Measurements from ENCODE around the gene ABCG8. TPM values are rescaled to one million over a fixed set of nuclear protein-coding genes. Genes with fewer than 3 reads are reported as not detected.

The ABCG8 gene
- total RNA-seq, 1 experiment from 2014 or later = not detected

DNA sequence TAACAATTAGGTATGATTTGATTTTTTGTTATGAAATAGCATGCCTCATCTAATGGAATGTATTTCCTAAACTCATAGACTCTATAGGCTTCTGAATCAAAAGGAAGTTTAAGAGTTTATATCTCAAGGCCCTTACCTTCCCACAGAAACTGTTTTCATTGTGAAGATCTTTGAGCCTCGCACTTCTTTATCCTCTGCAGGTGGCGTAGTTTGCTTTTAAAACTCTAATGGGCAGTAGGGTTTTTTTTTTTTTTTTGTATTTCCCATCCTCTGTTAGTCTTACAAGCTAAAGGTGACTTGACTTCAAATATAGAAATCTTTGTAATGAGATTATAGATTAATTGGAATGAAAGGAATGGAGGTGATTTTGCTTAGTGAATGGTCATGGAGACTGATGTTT is 36.6 kb upstream of the ABCG8 start:
- Histone ChIP-seq H2AFZ (ENCODE audit: low read length) (no peak overlapping the region), H3K79me2 (ENCODE audit: low read length) (no peaks in the 10 kb centered on the region), H3K27ac (ENCODE audit: low read length) (no peak overlapping the region), H3K4me3 (ENCODE audit: low read length) (no peak overlapping the region), H3K27me3 (ENCODE audit: low read length) (no peaks in the 10 kb centered on the region), H3K4me2 (ENCODE audit: low read depth, low read length, poor library complexity, severe bottlenecking) (no peak overlapping the region), H3K9me3 (ENCODE audit: low read length) (no peaks in the 10 kb centered on the region), H4K20me1 (ENCODE audit: insufficient read depth, low read depth, low read length) (no peaks in the 10 kb centered on the region), H3K9me2 (replicated peaks; ENCODE audit: insufficient read depth, low read length) (no peaks in the 10 kb centered on the region), H3K9ac (ENCODE audit: low read length) (no peak overlapping the region), H3K36me3 (ENCODE audit: insufficient read depth, low read length) (no peaks in the 10 kb centered on the region), H3K4me1 (ENCODE audit: low read length) (no peaks in the 10 kb centered on the region)
- no peak for DNase-seq

DNA sequence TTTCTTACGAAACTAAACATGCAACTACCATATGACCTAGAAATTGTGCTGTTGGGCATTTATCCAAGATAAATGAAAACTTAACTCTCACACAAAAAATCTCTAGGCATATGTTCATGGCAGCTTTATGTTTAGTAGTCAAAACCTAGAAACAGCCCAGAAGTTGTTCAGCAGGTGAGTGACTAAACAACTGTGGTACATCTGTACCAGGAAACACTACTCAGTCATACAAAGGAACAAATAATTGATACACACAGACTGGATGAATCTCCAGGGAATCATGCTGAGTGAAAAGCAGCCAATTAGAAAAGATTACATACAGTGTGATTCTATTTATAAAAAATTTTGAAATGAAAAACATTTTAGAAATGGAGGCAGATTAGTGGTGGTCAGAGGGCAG is 35.7 kb upstream of the ABCG8 start:
- H2AFZ ChIP-seq (ENCODE audit: low read length) = no peak overlapping the region
- no peaks in the 10 kb centered on the region for H3K79me2 ChIP-seq (ENCODE audit: low read length)
- H3K4me2 ChIP-seq (ENCODE audit: low read depth, low read length, poor library complexity, severe bottlenecking) = no peak overlapping the region
- no peaks in the 10 kb centered on the region for H3K9me3 ChIP-seq (ENCODE audit: low read length)
- no peak for DNase-seq
- no peaks in the 10 kb centered on the region for H3K36me3 ChIP-seq (ENCODE audit: insufficient read depth, low read length)
- no peaks in the 10 kb centered on the region for H3K27me3 ChIP-seq (ENCODE audit: low read length)
- no peaks in the 10 kb centered on the region for H3K9me2 ChIP-seq (replicated peaks; ENCODE audit: insufficient read depth, low read length)
- no peaks in the 10 kb centered on the region for H3K4me1 ChIP-seq (ENCODE audit: low read length)
- no peaks in the 10 kb centered on the region for H4K20me1 ChIP-seq (ENCODE audit: insufficient read depth, low read depth, low read length)
- no peak overlapping the region for H3K27ac ChIP-seq (ENCODE audit: low read length)
- H3K9ac ChIP-seq (ENCODE audit: low read length) = no peak overlapping the region
- no peak overlapping the region for H3K4me3 ChIP-seq (ENCODE audit: low read length)

DNA sequence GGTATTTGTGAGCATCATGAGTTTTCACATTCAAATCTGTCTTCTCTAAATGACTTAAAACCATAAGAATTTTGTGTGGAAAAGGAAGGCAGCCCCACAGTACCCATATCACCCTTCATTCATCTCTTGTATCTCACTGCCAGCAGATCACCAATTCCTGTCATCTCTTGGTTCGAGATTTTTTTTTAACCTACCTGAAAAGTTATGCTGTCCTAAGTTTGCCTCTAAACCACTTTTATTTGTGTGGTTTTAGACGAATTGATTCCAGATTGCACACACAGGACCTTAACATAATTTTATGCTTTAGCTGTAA is 32.1 kb upstream of the ABCG8 start:
- Histone ChIP-seq H3K4me2 (ENCODE audit: low read depth, low read length, poor library complexity, severe bottlenecking) (no peak overlapping the region), H3K36me3 (ENCODE audit: insufficient read depth, low read length) (no peaks in the 10 kb centered on the region), H2AFZ (ENCODE audit: low read length) (no peak overlapping the region), H3K9me2 (replicated peaks; ENCODE audit: insufficient read depth, low read length) (no peaks in the 10 kb centered on the region), H3K9ac (ENCODE audit: low read length) (no peak overlapping the region), H4K20me1 (ENCODE audit: insufficient read depth, low read depth, low read length) (no peaks in the 10 kb centered on the region), H3K4me3 (ENCODE audit: low read length) (no peak overlapping the region), H3K9me3 (ENCODE audit: low read length) (no peaks in the 10 kb centered on the region), H3K79me2 (ENCODE audit: low read length) (no peaks in the 10 kb centered on the region), H3K27ac (ENCODE audit: low read length) (no peak overlapping the region), H3K4me1 (ENCODE audit: low read length) (no peaks in the 10 kb centered on the region), H3K27me3 (ENCODE audit: low read length) (no peaks in the 10 kb centered on the region)
- DNase-seq = no peak

DNA sequence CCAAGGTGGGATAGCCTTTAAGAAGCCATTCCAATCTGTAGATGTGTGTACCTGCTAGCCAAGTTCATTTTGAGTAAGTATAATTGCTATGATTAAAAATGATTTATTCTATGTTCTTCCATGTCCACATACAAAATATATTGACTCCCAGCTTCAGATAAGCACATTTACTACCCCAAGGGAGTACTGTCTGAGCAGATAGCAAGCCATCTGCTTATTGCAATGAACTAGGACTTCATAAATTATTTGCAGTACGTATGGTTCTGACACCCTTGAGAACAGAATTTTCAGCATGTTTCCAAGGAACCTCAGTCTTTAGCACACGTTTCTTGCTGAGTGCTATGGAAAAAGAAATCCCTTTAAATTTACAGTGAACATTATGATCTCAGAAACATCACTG is 28.3 kb upstream of the ABCG8 start:
- no peak overlapping the region for H3K4me3 ChIP-seq (ENCODE audit: low read length)
- no peaks in the 10 kb centered on the region for H3K79me2 ChIP-seq (ENCODE audit: low read length)
- H3K4me2 ChIP-seq (ENCODE audit: low read depth, low read length, poor library complexity, severe bottlenecking) = no peak overlapping the region
- H3K36me3 ChIP-seq (ENCODE audit: insufficient read depth, low read length) = no peaks in the 10 kb centered on the region
- DNase-seq = no peak
- no peak overlapping the region for H3K27ac ChIP-seq (ENCODE audit: low read length)
- H2AFZ ChIP-seq (ENCODE audit: low read length) = no peak overlapping the region
- H3K9ac ChIP-seq (ENCODE audit: low read length) = no peak overlapping the region
- H3K4me1 ChIP-seq (ENCODE audit: low read length) = no peaks in the 10 kb centered on the region
- no peaks in the 10 kb centered on the region for H4K20me1 ChIP-seq (ENCODE audit: insufficient read depth, low read depth, low read length)
- H3K9me2 ChIP-seq (replicated peaks; ENCODE audit: insufficient read depth, low read length) = no peaks in the 10 kb centered on the region
- H3K9me3 ChIP-seq (ENCODE audit: low read length) = no peaks in the 10 kb centered on the region
- H3K27me3 ChIP-seq (ENCODE audit: low read length) = no peaks in the 10 kb centered on the region

DNA sequence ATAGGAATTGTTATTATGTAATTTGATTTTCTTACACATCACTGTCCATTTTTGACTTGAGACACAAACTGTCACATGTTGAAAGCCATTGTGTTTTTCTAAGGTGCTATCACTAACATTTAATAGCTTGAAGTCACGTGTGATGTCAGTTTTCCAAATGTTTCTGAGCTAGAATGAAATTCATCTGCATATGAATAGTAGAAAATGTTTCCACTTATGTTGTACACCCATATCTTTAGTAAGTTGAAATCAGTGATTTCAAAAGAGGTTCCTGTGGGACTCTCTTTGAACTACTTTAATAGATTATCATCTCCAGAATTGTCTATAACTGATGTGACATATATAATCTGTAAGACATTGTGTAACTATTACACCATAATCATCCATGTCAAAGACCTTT is 27.9 kb upstream of the ABCG8 start:
- Histone ChIP-seq H3K79me2 (ENCODE audit: low read length) (no peaks in the 10 kb centered on the region), H3K9me2 (replicated peaks; ENCODE audit: insufficient read depth, low read length) (no peaks in the 10 kb centered on the region)
- no peak for DNase-seq

DNA sequence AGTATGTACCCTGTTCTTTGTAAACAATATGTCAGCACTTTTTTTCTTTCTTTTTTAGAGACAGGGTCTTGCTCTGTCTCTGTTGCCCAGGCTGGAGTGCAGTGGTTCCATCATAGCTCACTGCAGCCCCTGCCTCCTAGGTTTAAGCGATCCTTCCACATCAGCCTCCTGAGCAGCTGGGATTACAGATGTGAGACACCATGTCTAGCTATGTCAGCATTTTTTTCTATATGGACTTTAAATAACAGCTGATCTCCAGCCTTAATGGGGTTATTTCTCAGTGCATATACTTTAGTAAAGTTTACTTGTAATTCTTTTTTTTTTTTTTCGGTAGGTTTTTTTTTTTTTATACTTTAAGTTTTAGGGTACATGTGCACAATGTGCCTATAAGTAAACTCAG is 26.8 kb upstream of the ABCG8 start:
- Histone ChIP-seq H3K4me1 (ENCODE audit: low read length) (no peaks in the 10 kb centered on the region), H4K20me1 (ENCODE audit: insufficient read depth, low read depth, low read length) (no peaks in the 10 kb centered on the region), H2AFZ (ENCODE audit: low read length) (no peak overlapping the region), H3K79me2 (ENCODE audit: low read length) (no peaks in the 10 kb centered on the region), H3K9ac (ENCODE audit: low read length) (no peak overlapping the region), H3K27ac (ENCODE audit: low read length) (no peak overlapping the region), H3K36me3 (ENCODE audit: insufficient read depth, low read length) (no peaks in the 10 kb centered on the region), H3K9me3 (ENCODE audit: low read length) (no peaks in the 10 kb centered on the region), H3K9me2 (replicated peaks; ENCODE audit: insufficient read depth, low read length) (no peaks in the 10 kb centered on the region), H3K27me3 (ENCODE audit: low read length) (no peaks in the 10 kb centered on the region), H3K4me3 (ENCODE audit: low read length) (no peak overlapping the region), H3K4me2 (ENCODE audit: low read depth, low read length, poor library complexity, severe bottlenecking) (no peak overlapping the region)
- DNase-seq = no peak

More for the DNA sequence above, 27.9 kb upstream of the ABCG8 start:
- H3K4me2 ChIP-seq (ENCODE audit: low read depth, low read length, poor library complexity, severe bottlenecking) = no peak overlapping the region
- H2AFZ ChIP-seq (ENCODE audit: low read length) = no peak overlapping the region
- H3K9me3 ChIP-seq (ENCODE audit: low read length) = no peaks in the 10 kb centered on the region
- H3K36me3 ChIP-seq (ENCODE audit: insufficient read depth, low read length) = no peaks in the 10 kb centered on the region
- no peak overlapping the region for H3K4me3 ChIP-seq (ENCODE audit: low read length)
- no peaks in the 10 kb centered on the region for H4K20me1 ChIP-seq (ENCODE audit: insufficient read depth, low read depth, low read length)
- H3K9ac ChIP-seq (ENCODE audit: low read length) = no peak overlapping the region
- no peak overlapping the region for H3K27ac ChIP-seq (ENCODE audit: low read length)
- no peaks in the 10 kb centered on the region for H3K4me1 ChIP-seq (ENCODE audit: low read length)
- no peaks in the 10 kb centered on the region for H3K27me3 ChIP-seq (ENCODE audit: low read length)

DNA sequence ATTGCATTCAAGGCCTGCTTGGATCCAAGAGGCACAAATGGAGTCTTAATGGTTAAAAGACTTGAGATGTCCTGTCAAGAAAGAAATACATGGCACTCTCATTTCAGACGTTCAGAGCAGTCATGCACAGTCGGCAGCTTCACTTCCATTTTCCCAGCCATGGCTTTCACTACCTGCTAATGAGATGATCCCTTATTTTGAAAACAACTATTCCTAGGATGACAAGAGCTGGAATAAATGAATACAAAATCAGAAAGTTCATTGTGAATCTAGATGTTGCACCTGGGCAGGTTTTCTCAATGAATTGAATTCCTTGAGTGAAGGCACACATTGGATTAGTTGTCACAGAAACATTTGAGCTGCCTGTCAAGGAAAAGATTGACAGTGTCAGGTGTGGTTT is 25.8 kb upstream of the ABCG8 start:
- no peak overlapping the region for H3K4me2 ChIP-seq (ENCODE audit: low read depth, low read length, poor library complexity, severe bottlenecking)

DNA sequence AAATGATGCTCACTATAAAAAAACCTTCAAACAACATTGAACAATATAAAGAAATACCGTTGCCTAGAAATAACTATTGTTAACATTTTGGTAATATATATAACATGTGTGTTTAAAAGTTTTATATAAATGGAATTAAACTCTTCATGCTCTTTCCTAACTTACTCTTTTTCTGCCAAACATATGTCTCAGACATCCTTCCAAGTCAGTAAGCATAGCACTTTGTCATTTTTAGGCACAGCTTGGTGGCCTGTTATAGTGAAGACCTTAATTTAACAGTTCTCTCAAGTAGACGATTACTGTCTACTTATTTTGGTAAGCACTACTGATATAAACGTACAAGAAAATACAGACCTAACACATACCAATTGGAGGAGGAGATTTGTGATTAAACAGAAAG is 24.1 kb upstream of the ABCG8 start:
- Histone ChIP-seq H3K4me2 (ENCODE audit: low read depth, low read length, poor library complexity, severe bottlenecking) (no peak overlapping the region), H3K9me2 (replicated peaks; ENCODE audit: insufficient read depth, low read length) (no peaks in the 10 kb centered on the region), H3K4me1 (ENCODE audit: low read length) (no peaks in the 10 kb centered on the region), H3K27ac (ENCODE audit: low read length) (no peak overlapping the region), H3K36me3 (ENCODE audit: insufficient read depth, low read length) (no peaks in the 10 kb centered on the region), H3K9me3 (ENCODE audit: low read length) (no peaks in the 10 kb centered on the region), H2AFZ (ENCODE audit: low read length) (no peak overlapping the region), H3K79me2 (ENCODE audit: low read length) (no peaks in the 10 kb centered on the region), H3K4me3 (ENCODE audit: low read length) (no peak overlapping the region), H4K20me1 (ENCODE audit: insufficient read depth, low read depth, low read length) (no peaks in the 10 kb centered on the region), H3K9ac (ENCODE audit: low read length) (no peak overlapping the region), H3K27me3 (ENCODE audit: low read length) (no peaks in the 10 kb centered on the region)
- DNase-seq = no peak

More for the DNA sequence above, 25.8 kb upstream of the ABCG8 start:
- Histone ChIP-seq H3K27me3 (ENCODE audit: low read length) (no peaks in the 10 kb centered on the region), H3K9me3 (ENCODE audit: low read length) (no peaks in the 10 kb centered on the region), H3K79me2 (ENCODE audit: low read length) (no peaks in the 10 kb centered on the region), H3K4me1 (ENCODE audit: low read length) (no peaks in the 10 kb centered on the region), H3K9me2 (replicated peaks; ENCODE audit: insufficient read depth, low read length) (no peaks in the 10 kb centered on the region), H2AFZ (ENCODE audit: low read length) (no peak overlapping the region), H3K36me3 (ENCODE audit: insufficient read depth, low read length) (no peaks in the 10 kb centered on the region), H3K27ac (ENCODE audit: low read length) (no peak overlapping the region), H4K20me1 (ENCODE audit: insufficient read depth, low read depth, low read length) (no peaks in the 10 kb centered on the region), H3K9ac (ENCODE audit: low read length) (no peak overlapping the region), H3K4me3 (ENCODE audit: low read length) (no peak overlapping the region)
- DNase-seq = no peak

DNA sequence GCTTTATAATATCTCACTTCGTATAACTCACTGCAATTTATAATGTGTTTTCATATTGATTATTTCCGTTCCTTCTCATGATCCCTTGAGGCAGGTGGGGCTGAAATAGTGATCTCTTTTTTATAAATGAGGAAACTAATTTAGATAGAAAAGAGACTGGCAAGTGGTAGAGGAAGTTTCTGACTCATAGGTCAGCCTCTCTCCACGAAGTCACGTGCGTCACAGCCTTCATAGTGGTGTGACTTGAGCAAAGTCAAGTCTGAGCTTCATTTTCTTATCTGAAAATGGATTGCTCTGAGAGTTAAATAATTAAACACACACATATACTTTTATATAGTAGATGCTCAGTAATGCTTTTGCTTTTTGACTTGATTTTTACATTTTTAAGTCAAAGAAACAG is 20.0 kb upstream of the ABCG8 start:
- H3K9me3 ChIP-seq (ENCODE audit: low read length) = no peaks in the 10 kb centered on the region
- H3K79me2 ChIP-seq (ENCODE audit: low read length) = no peaks in the 10 kb centered on the region
- H3K27ac ChIP-seq (ENCODE audit: low read length) = no peak overlapping the region
- H3K9ac ChIP-seq (ENCODE audit: low read length) = no peak overlapping the region
- H3K4me3 ChIP-seq (ENCODE audit: low read length) = no peak overlapping the region
- H4K20me1 ChIP-seq (ENCODE audit: insufficient read depth, low read depth, low read length) = no peaks in the 10 kb centered on the region
- no peak for DNase-seq
- H3K9me2 ChIP-seq (replicated peaks; ENCODE audit: insufficient read depth, low read length) = no peaks in the 10 kb centered on the region
- no peaks in the 10 kb centered on the region for H3K27me3 ChIP-seq (ENCODE audit: low read length)
- H3K4me2 ChIP-seq (ENCODE audit: low read depth, low read length, poor library complexity, severe bottlenecking) = no peak overlapping the region
- no peaks in the 10 kb centered on the region for H3K36me3 ChIP-seq (ENCODE audit: insufficient read depth, low read length)
- H2AFZ ChIP-seq (ENCODE audit: low read length) = no peak overlapping the region
- no peaks in the 10 kb centered on the region for H3K4me1 ChIP-seq (ENCODE audit: low read length)

Measured in Karpas-422 (cell line).